SH-SY5Y (cell line): ENCODE measurements around the gene NNAT.

Source experiments
- GATA2 ChIP-seq: IDR thresholded peaks from 2 replicates; pipeline ENCODE4 v1.6.1; 2011; ENCODE audit warnings: mild to moderate bottlenecking, low read depth, low read length
- GATA3 ChIP-seq: IDR thresholded peaks from 2 replicates; pipeline ENCODE4 v1.6.1; 2011; ENCODE audit warnings: low read depth, mild to moderate bottlenecking, low read length, moderate library complexity

DNA sequence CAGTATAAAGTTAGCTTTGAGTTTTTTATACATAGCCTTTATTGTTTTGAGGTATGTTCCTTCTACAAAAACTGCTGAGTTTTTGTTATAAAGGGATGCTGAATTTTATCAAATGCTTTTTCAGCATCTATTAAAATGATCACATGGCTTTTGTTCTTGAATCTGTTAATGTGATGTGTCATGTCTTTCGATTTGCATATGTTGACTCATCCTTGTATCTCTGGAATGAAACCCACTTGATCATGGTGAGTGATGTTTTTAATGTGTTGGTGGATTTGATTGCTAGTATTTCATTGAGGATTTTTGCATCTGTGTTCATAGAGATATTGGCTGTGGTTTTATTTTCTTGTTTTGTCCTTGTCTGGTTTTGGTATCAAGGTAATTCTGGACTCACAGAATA lies 31.4 kb downstream of the NNAT start:
- TF ChIP-seq GATA2 (no peak), GATA3 (no peak)
